Liver (tissue), 9 donors: Measurements from ENCODE around the gene TNIP3. TPM values are rescaled to one million over a fixed set of nuclear protein-coding genes. Genes with fewer than 3 reads are reported as not detected.

Experiments used
- DNase-seq: peaks from one replicate; pipeline ENCODE4 v3.0.0-alpha.2; 2017; ENCODE audit warnings: low spot score
- H3K27ac ChIP-seq, 2 donors: one replicate each; pipeline ENCODE4 v1.7.0; 2013; ENCODE audit warnings: inconsistent platforms in 2 of 2, low read length in 2 of 2, control low read depth in 1 of 2, low read depth in 1 of 2, mild to moderate bottlenecking in 1 of 2
- H3K27me3 ChIP-seq, 4 donors: one replicate each; pipeline versions ENCODE4 v1.6.1 to v1.7.0; 2013; ENCODE audit warnings: low read length in 3 of 4, inconsistent platforms in 1 of 4, mild to moderate bottlenecking in 1 of 4, moderate library complexity in 1 of 4; ENCODE audit not compliant: control insufficient read depth in 4 of 4, insufficient read depth in 4 of 4
- H3K36me3 ChIP-seq, 4 donors: one replicate each; pipeline versions ENCODE4 v1.6.1 to v1.7.0; 2013; ENCODE audit warnings: low read length in 3 of 4, mild to moderate bottlenecking in 3 of 4, low read depth in 1 of 4, moderate library complexity in 1 of 4; ENCODE audit not compliant: control insufficient read depth in 4 of 4, insufficient read depth in 3 of 4
- H3K4me1 ChIP-seq, 4 donors: one replicate each; pipeline versions ENCODE4 v1.6.1 to v1.7.0; 2013; ENCODE audit warnings: low read length in 3 of 4, mild to moderate bottlenecking in 3 of 4, moderate library complexity in 1 of 4; ENCODE audit not compliant: control insufficient read depth in 4 of 4, insufficient read depth in 4 of 4
- H3K4me3 ChIP-seq, 3 donors: one replicate each; pipeline versions ENCODE4 v1.6.1 to v1.7.0; 2013; ENCODE audit warnings: low read length in 3 of 3, control low read depth in 1 of 3, low read depth in 1 of 3, mild to moderate bottlenecking in 1 of 3
- H3K9ac ChIP-seq, 2 donors: one replicate each; pipeline ENCODE4 v1.7.0; 2013; ENCODE audit warnings: low read length in 2 of 2, mild to moderate bottlenecking in 2 of 2, moderate library complexity in 2 of 2, control low read depth in 1 of 2, low read depth in 1 of 2
- H3K9me3 ChIP-seq, 4 donors: one replicate each; pipeline versions ENCODE4 v1.6.1 to v1.7.0; 2013; ENCODE audit warnings: low read length in 3 of 4; ENCODE audit not compliant: control insufficient read depth in 4 of 4
- ATF3 ChIP-seq: IDR thresholded peaks from 2 replicates; pipeline ENCODE4 v1.6.1; 2016; ENCODE audit warnings: antibody characterized with exemption
- CTCF ChIP-seq: fragments of 150-350 bp; IDR thresholded peaks from 2 replicates; pipeline ENCODE4 v1.5.1; 2017; ENCODE audit warnings: improper control_type of control experiment, low read depth, low read length; ENCODE audit not compliant: missing input control
- EGR1 ChIP-seq, 2 donors: IDR thresholded peaks; 2 replicates each; pipeline ENCODE4 v1.6.1; 2016 to 2018; ENCODE audit warnings: antibody characterized with exemption in 2 of 2, low read depth in 2 of 2
- FOXA1 ChIP-seq: IDR thresholded peaks from 2 replicates; pipeline ENCODE4 v1.6.1; 2016; ENCODE audit warnings: antibody characterized with exemption
- FOXA2 ChIP-seq: IDR thresholded peaks from 2 replicates; pipeline ENCODE4 v1.6.1; 2016; ENCODE audit warnings: antibody characterized with exemption
- GABPA ChIP-seq, 2 donors: IDR thresholded peaks in 1 of 2; conservative IDR thresholded peaks in 1 of 2; 2 replicates each; pipeline ENCODE4 v1.6.1; 2016; ENCODE audit warnings: antibody characterized with exemption in 2 of 2, mild to moderate bottlenecking in 1 of 2, moderate library complexity in 1 of 2
- HNF4A ChIP-seq, 2 donors: conservative IDR thresholded peaks; 2 replicates each; pipeline ENCODE4 v1.6.1; 2016; ENCODE audit warnings: antibody characterized with exemption in 2 of 2, mild to moderate bottlenecking in 2 of 2
- HNF4G ChIP-seq: IDR thresholded peaks from 2 replicates; pipeline ENCODE4 v1.6.1; 2016; ENCODE audit warnings: antibody characterized with exemption
- JUND ChIP-seq, 2 donors: IDR thresholded peaks; 2 replicates each; pipeline ENCODE4 v1.6.1; 2016; ENCODE audit warnings: antibody characterized with exemption in 2 of 2
- MAX ChIP-seq: IDR thresholded peaks from 2 replicates; pipeline ENCODE4 v1.6.1; 2016; ENCODE audit warnings: antibody characterized with exemption
- NR2F2 ChIP-seq: IDR thresholded peaks from 2 replicates; pipeline ENCODE4 v1.6.1; 2016; ENCODE audit warnings: antibody characterized with exemption
- RAD21 ChIP-seq, 2 donors: IDR thresholded peaks; 2 replicates each; pipeline ENCODE4 v1.6.1; 2016; ENCODE audit warnings: antibody characterized with exemption in 2 of 2, mild to moderate bottlenecking in 2 of 2
- REST ChIP-seq: IDR thresholded peaks from 2 replicates; pipeline ENCODE4 v1.6.1; 2016; ENCODE audit warnings: antibody characterized with exemption, mild to moderate bottlenecking
- RXRA ChIP-seq, 2 donors: IDR thresholded peaks; 2 replicates each; pipeline ENCODE4 v1.6.1; 2017 to 2018; ENCODE audit warnings: antibody characterized with exemption in 2 of 2, mild to moderate bottlenecking in 1 of 2
- SP1 ChIP-seq: IDR thresholded peaks from 2 replicates; pipeline ENCODE4 v1.6.1; 2018; ENCODE audit warnings: antibody characterized with exemption, mild to moderate bottlenecking
- TAF1 ChIP-seq: conservative IDR thresholded peaks from 2 replicates; pipeline ENCODE4 v1.6.1; 2016; ENCODE audit warnings: antibody characterized with exemption, mild to moderate bottlenecking
- YY1 ChIP-seq: IDR thresholded peaks from 2 replicates; pipeline ENCODE4 v1.6.1; 2016; ENCODE audit warnings: antibody characterized with exemption, mild to moderate bottlenecking
- ZBTB33 ChIP-seq: IDR thresholded peaks from 2 replicates; pipeline ENCODE4 v1.6.1; 2016; ENCODE audit warnings: antibody characterized with exemption
- polyA plus RNA-seq, 2 donors: library from polyadenylated mRNA; stranded (reverse) in 1 of 2; unstranded in 1 of 2; fragments of 200-250 nt in 1 of 2; fragments of >200 nt in 1 of 2; fragmentation: Nextera tagmentation in 1 of 2; extraction: Ambion mirVana in 1 of 2; gene quantifications; one replicate each; pipeline versions ENCODE4 v1.2.1 to v1.2.3, GENCODE V29; 2013 to 2015
- total RNA-seq, 2 donors: library from RNA; depleted of rRNA; stranded (reverse); fragments of >200 nt; gene quantifications; one replicate each; pipeline ENCODE4 v1.2.3, GENCODE V29; 2014
- donor health status: healthy.
- donor health status: healthy.
- donor health status: healthy.
- donor health status: healthy.
- donor health status: healthy.

Gene TNIP3
- total and polyA plus RNA-seq, 4 donors = 0.02 to 0.25 TPM; not detected in 2

- Histone ChIP-seq H3K9me3 (no peaks in the 10 kb centered on the region), H3K27me3 (no peaks in the 10 kb centered on the region), H3K4me1 (no peaks in the 10 kb centered on the region), H3K9ac (no peak overlapping the region), H3K36me3 (no peaks in the 10 kb centered on the region), H3K27ac (no peak overlapping the region), H3K4me3 (no peak overlapping the region)
- TF ChIP-seq RXRA (IDR thresholded peaks at IDR 0.05) (no peak), SP1 (no peak), FOXA2 (no peak), GABPA (IDR thresholded peaks at IDR 0.05 in 1 of 2, conservative IDR thresholded peaks at IDR 0.05 in 1 of 2) (no peak), NR2F2 (no peak), CTCF (no peak), RAD21 (IDR thresholded peaks at IDR 0.05) (no peak), EGR1 (IDR thresholded peaks at IDR 0.05; ENCODE audit: low read depth in 2 of 2) (no peak), HNF4A (conservative IDR thresholded peaks at IDR 0.05) (no peak), ZBTB33 (no peak), MAX (no peak), JUND (IDR thresholded peaks at IDR 0.05) (no peak), ATF3 (no peak), FOXA1 (no peak), TAF1 (no peak), HNF4G (no peak), YY1 (no peak), REST (no peak)
- no peak for DNase-seq
Observed at GRCh38 chr4:121166976-121167375, 2.9 kb upstream of the TNIP3 start.
